Measurements from ENCODE around the gene PRKCQ.

DNA sequence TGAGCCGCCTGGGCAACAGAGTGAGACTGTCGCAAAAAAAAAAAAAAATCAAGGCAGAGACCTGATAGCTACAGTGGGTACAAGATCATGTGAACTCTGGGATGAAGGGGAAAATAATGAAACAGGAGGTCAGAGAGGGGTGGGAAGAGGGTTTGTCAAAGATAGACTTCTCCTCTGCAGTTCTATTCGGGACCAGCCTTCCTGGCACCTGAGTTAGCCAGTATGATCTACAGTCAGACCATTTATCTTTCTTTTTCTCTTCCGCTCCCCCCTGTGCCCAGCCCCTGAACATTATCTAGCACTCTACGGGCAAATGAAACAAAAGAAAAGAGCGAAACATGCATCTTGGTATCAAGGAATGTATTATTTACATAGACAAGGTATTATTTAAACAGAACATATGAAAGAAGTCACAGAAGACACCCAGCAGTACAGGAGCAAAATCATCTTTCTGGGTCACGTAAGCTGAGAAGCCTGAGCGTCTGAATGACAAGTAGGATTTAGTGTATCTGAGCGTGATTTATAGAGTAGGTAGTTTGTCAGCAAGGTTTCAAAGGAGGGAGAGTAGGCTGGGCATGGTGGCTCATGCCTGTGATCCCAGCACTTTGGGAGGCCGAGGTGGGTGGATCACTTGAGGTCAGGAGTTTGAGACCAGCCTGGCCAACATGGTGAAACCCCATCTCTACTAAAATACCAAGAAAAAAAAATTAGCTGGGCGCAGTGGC, 109.0 kb downstream of the PRKCQ start:
- TF ChIP-seq RAD21 (IDR thresholded peaks at IDR 0.05) (no peak), JUND (IDR thresholded peaks at IDR 0.05) (no peak), EGR1 (IDR thresholded peaks at IDR 0.05; ENCODE audit: low read depth in 2 of 2) (no peak), GABPA (IDR thresholded peaks at IDR 0.05 in 1 of 2, conservative IDR thresholded peaks at IDR 0.05 in 1 of 2) (no peak), FOXA1 (IDR thresholded peaks at IDR 0.05) (no peak), TAF1 (conservative IDR thresholded peaks at IDR 0.05) (no peak)
- TF ChIP-seq, protein P1, sequence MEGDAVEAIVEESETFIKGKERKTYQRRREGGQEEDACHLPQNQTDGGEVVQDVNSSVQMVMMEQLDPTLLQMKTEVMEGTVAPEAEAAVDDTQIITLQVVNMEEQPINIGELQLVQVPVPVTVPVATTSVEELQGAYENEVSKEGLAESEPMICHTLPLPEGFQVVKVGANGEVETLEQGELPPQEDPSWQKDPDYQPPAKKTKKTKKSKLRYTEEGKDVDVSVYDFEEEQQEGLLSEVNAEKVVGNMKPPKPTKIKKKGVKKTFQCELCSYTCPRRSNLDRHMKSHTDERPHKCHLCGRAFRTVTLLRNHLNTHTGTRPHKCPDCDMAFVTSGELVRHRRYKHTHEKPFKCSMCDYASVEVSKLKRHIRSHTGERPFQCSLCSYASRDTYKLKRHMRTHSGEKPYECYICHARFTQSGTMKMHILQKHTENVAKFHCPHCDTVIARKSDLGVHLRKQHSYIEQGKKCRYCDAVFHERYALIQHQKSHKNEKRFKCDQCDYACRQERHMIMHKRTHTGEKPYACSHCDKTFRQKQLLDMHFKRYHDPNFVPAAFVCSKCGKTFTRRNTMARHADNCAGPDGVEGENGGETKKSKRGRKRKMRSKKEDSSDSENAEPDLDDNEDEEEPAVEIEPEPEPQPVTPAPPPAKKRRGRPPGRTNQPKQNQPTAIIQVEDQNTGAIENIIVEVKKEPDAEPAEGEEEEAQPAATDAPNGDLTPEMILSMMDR (IDR thresholded peaks at IDR 0.05; ENCODE audit: low read depth, low read length, missing input control): no peak

Measured in liver (tissue), 3 donors.